SK-N-SH (cell line): ENCODE data around the gene LRRC8C.

Experiments
- ZBTB33 ChIP-seq: IDR thresholded peaks from 2 replicates; pipeline ENCODE4 v1.4.0; 2012; ENCODE audit warnings: low read depth, borderline replicate concordance
- TF ChIP-seq, protein P1 (sequence below): fragments of 200-600 bp; sonication (generic); IDR thresholded peaks from 2 replicates; pipeline ENCODE4 v1.6.1; 2017; ENCODE audit warnings: antibody characterized with exemption, mild to moderate bottlenecking, moderate library complexity

- TF ChIP-seq ZBTB33: no peak
- TF ChIP-seq, protein P1, sequence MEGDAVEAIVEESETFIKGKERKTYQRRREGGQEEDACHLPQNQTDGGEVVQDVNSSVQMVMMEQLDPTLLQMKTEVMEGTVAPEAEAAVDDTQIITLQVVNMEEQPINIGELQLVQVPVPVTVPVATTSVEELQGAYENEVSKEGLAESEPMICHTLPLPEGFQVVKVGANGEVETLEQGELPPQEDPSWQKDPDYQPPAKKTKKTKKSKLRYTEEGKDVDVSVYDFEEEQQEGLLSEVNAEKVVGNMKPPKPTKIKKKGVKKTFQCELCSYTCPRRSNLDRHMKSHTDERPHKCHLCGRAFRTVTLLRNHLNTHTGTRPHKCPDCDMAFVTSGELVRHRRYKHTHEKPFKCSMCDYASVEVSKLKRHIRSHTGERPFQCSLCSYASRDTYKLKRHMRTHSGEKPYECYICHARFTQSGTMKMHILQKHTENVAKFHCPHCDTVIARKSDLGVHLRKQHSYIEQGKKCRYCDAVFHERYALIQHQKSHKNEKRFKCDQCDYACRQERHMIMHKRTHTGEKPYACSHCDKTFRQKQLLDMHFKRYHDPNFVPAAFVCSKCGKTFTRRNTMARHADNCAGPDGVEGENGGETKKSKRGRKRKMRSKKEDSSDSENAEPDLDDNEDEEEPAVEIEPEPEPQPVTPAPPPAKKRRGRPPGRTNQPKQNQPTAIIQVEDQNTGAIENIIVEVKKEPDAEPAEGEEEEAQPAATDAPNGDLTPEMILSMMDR: no peak
These were observed 27.5 kb downstream of the LRRC8C start for GRCh38 chr1:89660224-89661061.
